H9 (cell line): Measurements from ENCODE around the gene C2CD2. TPM values are rescaled to one million over a fixed set of nuclear protein-coding genes. Genes with fewer than 3 reads are reported as not detected.

Source experiments
- DNase-seq: peaks from one replicate; pipeline ENCODE4 v3.0.0-alpha.2; 2017
- H2AFZ ChIP-seq: one replicate; pipeline ENCODE4 v1.6.1; 2013; ENCODE audit warnings: mild to moderate bottlenecking, low read length, control low read depth, moderate library complexity
- H2AK5ac ChIP-seq: 2 replicates; pipeline ENCODE4 v1.6.1; 2013; ENCODE audit warnings: low read length, control low read depth, mixed read lengths; ENCODE audit not compliant: insufficient read length
- H2BK120ac ChIP-seq: one replicate; pipeline ENCODE4 v1.6.1; 2013; ENCODE audit warnings: low read depth, mild to moderate bottlenecking, low read length, control low read depth, inconsistent platforms; ENCODE audit not compliant: poor library complexity, severe bottlenecking
- H2BK12ac ChIP-seq: 2 replicates; pipeline ENCODE4 v1.6.1; 2013; ENCODE audit warnings: low read length, control low read depth, mixed read lengths, low read depth; ENCODE audit not compliant: insufficient read length
- H2BK15ac ChIP-seq: 2 replicates; pipeline ENCODE4 v1.6.1; 2013; ENCODE audit warnings: low read depth, low read length, control low read depth
- H2BK20ac ChIP-seq: one replicate; pipeline ENCODE4 v1.6.1; 2013; ENCODE audit warnings: low read depth, mild to moderate bottlenecking, low read length, control low read depth, inconsistent platforms; ENCODE audit not compliant: poor library complexity, severe bottlenecking
- H2BK5ac ChIP-seq: 2 replicates; pipeline ENCODE4 v1.6.1; 2013; ENCODE audit warnings: low read length, control low read depth, mixed read lengths; ENCODE audit not compliant: insufficient read length
- H3K14ac ChIP-seq: 2 replicates; pipeline ENCODE4 v1.6.1; 2013; ENCODE audit warnings: low read length, control low read depth; ENCODE audit not compliant: insufficient read depth
- H3K18ac ChIP-seq: 2 replicates; pipeline ENCODE4 v1.6.1; 2013; ENCODE audit warnings: low read depth, mild to moderate bottlenecking, mixed read lengths, low read length, control low read depth; ENCODE audit not compliant: insufficient read length
- H3K23ac ChIP-seq: 2 replicates; pipeline ENCODE4 v1.6.1; 2013; ENCODE audit warnings: low read length, control low read depth, mixed read lengths, low read depth; ENCODE audit not compliant: insufficient read length
- H3K23me2 ChIP-seq: 2 replicates; pipeline ENCODE4 v1.6.1; 2013; ENCODE audit warnings: low read depth, mild to moderate bottlenecking, mixed read lengths, low read length, control low read depth; ENCODE audit not compliant: insufficient read length, poor library complexity, severe bottlenecking
- H3K27ac ChIP-seq: 2 replicates; pipeline ENCODE4 v1.5.1; 2013; ENCODE audit warnings: low read length, control low read depth, mixed read lengths, low read depth; ENCODE audit not compliant: insufficient read length
- H3K27me3 ChIP-seq: 2 replicates; pipeline ENCODE4 v1.6.1; 2013; ENCODE audit warnings: low read length, control low read depth, inconsistent platforms; ENCODE audit not compliant: insufficient read depth
- H3K4ac ChIP-seq: 2 replicates; pipeline ENCODE4 v1.6.1; 2013; ENCODE audit warnings: low read depth, mild to moderate bottlenecking, control low read depth, inconsistent platforms, low read length, moderate library complexity
- H3K4me1 ChIP-seq: 2 replicates; pipeline ENCODE4 v1.6.1; 2013; ENCODE audit warnings: low read length, control low read depth, inconsistent platforms; ENCODE audit not compliant: insufficient read depth
- H3K4me2 ChIP-seq: 2 replicates; pipeline ENCODE4 v1.6.1; 2013; ENCODE audit warnings: low read length, control low read depth, mixed read lengths; ENCODE audit not compliant: insufficient read length, insufficient read depth
- H3K56ac ChIP-seq: 2 replicates; pipeline ENCODE4 v1.6.1; 2013; ENCODE audit warnings: low read depth, mild to moderate bottlenecking, mixed read lengths, low read length, control low read depth; ENCODE audit not compliant: insufficient read length
- H3K79me1 ChIP-seq: 2 replicates; pipeline ENCODE4 v1.6.1; 2013; ENCODE audit warnings: low read depth, mild to moderate bottlenecking, moderate library complexity, low read length, control low read depth, inconsistent platforms; ENCODE audit not compliant: insufficient read depth, poor library complexity, severe bottlenecking
- H3K79me2 ChIP-seq: 2 replicates; pipeline ENCODE4 v1.6.1; 2013; ENCODE audit warnings: low read length, control low read depth, inconsistent platforms; ENCODE audit not compliant: insufficient read depth
- H3K9ac ChIP-seq: 2 replicates; pipeline ENCODE4 v1.6.1; 2013; ENCODE audit warnings: low read length, control low read depth, mixed read lengths; ENCODE audit not compliant: insufficient read length; ENCODE audit errors: extremely low read depth
- H3K9me3 ChIP-seq: one replicate; pipeline ENCODE4 v1.6.1; 2013; ENCODE audit warnings: low read depth, low read length, inconsistent platforms; ENCODE audit not compliant: control insufficient read depth
- H3T11ph ChIP-seq: one replicate; pipeline ENCODE4 v1.6.1; 2013; ENCODE audit warnings: mild to moderate bottlenecking, low read length, control low read depth, inconsistent platforms
- H4K20me1 ChIP-seq: one replicate; pipeline ENCODE4 v1.6.1; 2013; ENCODE audit not compliant: control insufficient read depth, insufficient read length, insufficient read depth
- H4K5ac ChIP-seq: 2 replicates; pipeline ENCODE4 v1.6.1; 2013; ENCODE audit warnings: low read depth, mild to moderate bottlenecking, mixed read lengths, low read length, control low read depth; ENCODE audit not compliant: insufficient read length
- H4K8ac ChIP-seq: replicated peaks from 2 replicates; pipeline ENCODE4 v1.6.1; 2013; ENCODE audit warnings: low read length, control low read depth, mixed read lengths, low read depth; ENCODE audit not compliant: insufficient read length
- H4K91ac ChIP-seq: 2 replicates; pipeline ENCODE4 v1.6.1; 2013; ENCODE audit warnings: low read depth, mild to moderate bottlenecking, moderate library complexity, mixed read lengths, low read length, control low read depth; ENCODE audit not compliant: insufficient read length
- H3K27ac Mint-ChIP-seq, 3 experiments: 2 replicates in 2 of 3; 3 replicates in 1 of 3; pipeline ENCODE4 v1.8.0; 2020 to 2021; ENCODE audit warnings: mixed read lengths in 3 of 3, mild to moderate bottlenecking in 1 of 3, moderate library complexity in 1 of 3
- H3K27me3 Mint-ChIP-seq: 2 replicates; pipeline ENCODE4 v1.8.0; 2021; ENCODE audit warnings: low read depth, mild to moderate bottlenecking, moderate library complexity, mixed read lengths
- H3K36me3 Mint-ChIP-seq, 3 experiments: 2 replicates in 2 of 3; 3 replicates in 1 of 3; pipeline ENCODE4 v1.8.0; 2020 to 2021; ENCODE audit warnings: low read depth in 3 of 3, mixed read lengths in 3 of 3; ENCODE audit not compliant: insufficient read depth in 1 of 3
- H3K4me1 Mint-ChIP-seq, 2 experiments: 2 replicates each; pipeline ENCODE4 v1.8.0; 2020; ENCODE audit warnings: mixed read lengths in 2 of 2
- H3K4me3 Mint-ChIP-seq, 2 experiments: 2 replicates in 1 of 2; 3 replicates in 1 of 2; pipeline ENCODE4 v1.8.0; 2020 to 2021; ENCODE audit warnings: mild to moderate bottlenecking in 2 of 2, mixed read lengths in 2 of 2, moderate library complexity in 1 of 2
- H3K9me3 Mint-ChIP-seq, 2 experiments: 2 replicates in 1 of 2; 3 replicates in 1 of 2; pipeline ENCODE4 v1.8.0; 2020; ENCODE audit warnings: mild to moderate bottlenecking in 2 of 2, mixed read lengths in 2 of 2, moderate library complexity in 1 of 2
- CTCF ChIP-seq: fragments of 200-600 bp; sonication (generic); conservative IDR thresholded peaks from 3 replicates; pipeline ENCODE4 v1.8.0; 2021; ENCODE audit warnings: antibody characterized with exemption, mild to moderate bottlenecking
- WGBS: extraction: QIAGEN DNeasy Blood & Tissue Kit; methylation state at CpG from one replicate; pipeline ENCODE4 v1.1.7; 2013; ENCODE audit warnings: missing lambda C conversion rate, low lambda C conversion rate, mixed read lengths; ENCODE audit not compliant: insufficient read length; ENCODE audit errors: extremely low coverage; 5-methylcytosine and 5-hydroxymethylcytosine counted together
- total RNA-seq: library from RNA; stranded (reverse); gene quantifications from 2 replicates; pipeline ENCODE4 v1.2.1, GENCODE V29; 2021

Gene C2CD2
- total RNA-seq, 1 experiment from 2014 or later: 14.6 TPM

GRCh38 chr21:41899426-41900202 is 54.2 kb downstream of the C2CD2 start:
- no peaks in the 10 kb centered on the region for H4K20me1 ChIP-seq
- H2BK15ac ChIP-seq: no peak overlapping the region
- no peak overlapping the region for H3T11ph ChIP-seq
- Mint-ChIP-seq H3K4me1 (peaks cover 38 to 41% of the 10 kb centered on the region in 2 experiments), H3K27me3 (no peaks in the 10 kb centered on the region), H3K4me3 (no peak overlapping the region), H3K27ac (peak overlapping the region in 1 of 3 experiments; percentile 13; a peak in 1 of 7 replicates), H3K9me3 (no peaks in the 10 kb centered on the region), H3K36me3 (peaks cover 0 to 14% (median 13%) of the 10 kb centered on the region in 3 experiments; a peak in 5 of 7 replicates)
- H3K27me3 ChIP-seq: no peaks in the 10 kb centered on the region
- no peaks in the 10 kb centered on the region for H3K23me2 ChIP-seq
- H3K4me2 ChIP-seq: no peak overlapping the region
- no CpG with 5 or more reads among the region's 25 CpGs for WGBS
- H2BK20ac ChIP-seq: no peak overlapping the region
- no peak overlapping the region for H2BK12ac ChIP-seq
- no peak overlapping the region for H2BK5ac ChIP-seq
- H3K27ac ChIP-seq: no peak overlapping the region
- H3K4ac ChIP-seq: no peak overlapping the region
- H3K9ac ChIP-seq: no peak overlapping the region
- H3K14ac ChIP-seq: no peak overlapping the region
- no peak overlapping the region for H4K91ac ChIP-seq
- H2AFZ ChIP-seq: no peak overlapping the region
- TF ChIP-seq CTCF: no peak
- H3K79me1 ChIP-seq: no peaks in the 10 kb centered on the region
- no peak overlapping the region for H3K23ac ChIP-seq
- H4K5ac ChIP-seq: no peak overlapping the region
- no peak for DNase-seq
- peaks cover 6% of the 10 kb centered on the region for H3K4me1 ChIP-seq
- H3K18ac ChIP-seq: no peak overlapping the region
- H2BK120ac ChIP-seq: no peak overlapping the region
- no peaks in the 10 kb centered on the region for H3K79me2 ChIP-seq
- H2AK5ac ChIP-seq: no peak overlapping the region
- no peak overlapping the region for H4K8ac ChIP-seq
- H3K9me3 ChIP-seq: no peaks in the 10 kb centered on the region
- no peak overlapping the region for H3K56ac ChIP-seq
